Mucosa of descending colon (tissue), 3 donors: ENCODE data around the gene PRMT1. TPM values are rescaled to one million over a fixed set of nuclear protein-coding genes. Genes with fewer than 3 reads are reported as not detected.
A peak's percentile ranks its signal among the peaks of the same experiment; 100 is the strongest.

Experiments
- ATAC-seq: fragments of 200-7000 bp; cut with Tn5 transposase; one replicate; pipeline ENCODE4 v1.9.1; 2020; ENCODE audit warnings: mild to moderate bottlenecking, moderate library complexity
- DNase-seq, 3 donors: peaks; one replicate each; pipeline ENCODE4 v3.0.0-alpha.2; 2020
- H3K36me3 ChIP-seq: fragments of 200-600 bp; one replicate; pipeline ENCODE4 v1.8.0; 2021; ENCODE audit warnings: low read depth, mild to moderate bottlenecking
- H3K4me1 ChIP-seq: fragments of 200-600 bp; one replicate; pipeline ENCODE4 v1.8.0; 2021; ENCODE audit warnings: low read depth, mild to moderate bottlenecking
- H3K4me3 ChIP-seq: fragments of 200-600 bp; one replicate; pipeline ENCODE4 v1.8.0; 2021; ENCODE audit warnings: mild to moderate bottlenecking
- H3K9me3 ChIP-seq: fragments of 200-600 bp; one replicate; pipeline ENCODE4 v1.8.0; 2021; ENCODE audit warnings: mild to moderate bottlenecking
- CTCF ChIP-seq: fragments of 200-600 bp; IDR thresholded peaks from one replicate; pipeline ENCODE4 v1.8.0; 2022; ENCODE audit warnings: antibody characterized with exemption, mild to moderate bottlenecking
- intact Hi-C, 2 donors: fragments of 100-400 bp; cut with DNase I in 1 of 2; cut with micrococcal nuclease in 1 of 2; formaldehyde crosslinking; loops; one replicate each; pipeline versions ENCODE4 v1.11.0 to v1.11.1; 2022; cut with DNase I, micrococcal nuclease
- total RNA-seq, 3 donors: library from RNA; stranded (reverse); fragmentation: NEBNext Ultra II Directional in 2 of 3; extraction: Animal tissue kit (Norgen Biotek cat#: 25700) in 2 of 3; gene quantifications; one replicate each; pipeline versions ENCODE4 v1.2.1 to v1.2.4, GENCODE V29; 2021 to 2023
- donor health status: DM: no; HTN: no; CAD: no; lungs with moderate emphysema.
- donor health status: DM: no; HTN: no; CAD: no.
- donor health status: DM: no; HTN: yes; CAD: no.

The PRMT1 gene
- total RNA-seq, 3 donors from 2014 or later: 68.1 to 101 (median 94.8) TPM

GRCh38 chr19:49678985-49679770, 2.1 kb downstream of the PRMT1 start:
- H3K4me3 ChIP-seq: no peak overlapping the region
- TF ChIP-seq CTCF: no peak
- intact Hi-C loops: no loop called here

GRCh38 chr19:49679771-49680413, 2.8 kb downstream of the PRMT1 start:
- H3K4me3 ChIP-seq: no peak overlapping the region
- intact Hi-C loops: loop anchor here in 1 of 2 donors (10.0 kb wide), 1 partner anchor 95 kb away; the partner anchor contains the start of genes NOSIP and PRRG2

More at GRCh38 chr19:49678985-49679770, 2.1 kb downstream of the PRMT1 start:
- DNase-seq (peak in 1 of 3 donors; percentile 57), ATAC-seq (no peak)
- peaks cover 27% of the 10 kb centered on the region for H3K4me1 ChIP-seq
- H3K9me3 ChIP-seq: no peaks in the 10 kb centered on the region
- peaks cover 6% of the 10 kb centered on the region for H3K36me3 ChIP-seq

GRCh38 chr19:49680421-49681351, 3.6 kb downstream of the PRMT1 start:
- DNase-seq (peak; percentile 91 to 96 (median 95)), ATAC-seq (peak; percentile 49)
- intact Hi-C loops: loop anchor here in 1 of 2 donors (10.0 kb wide), 1 partner anchor 96 kb away; the partner anchor contains the start of genes NOSIP and PRRG2
- peak; percentile 100 for TF ChIP-seq CTCF
- Histone ChIP-seq H3K4me3 (no peak overlapping the region), H3K9me3 (no peaks in the 10 kb centered on the region), H3K4me1 (peaks cover 27% of the 10 kb centered on the region), H3K36me3 (peaks cover 6% of the 10 kb centered on the region)

More at GRCh38 chr19:49679771-49680413, 2.8 kb downstream of the PRMT1 start:
- Histone ChIP-seq H3K36me3 (peaks cover 6% of the 10 kb centered on the region), H3K4me1 (peaks cover 27% of the 10 kb centered on the region), H3K9me3 (no peaks in the 10 kb centered on the region)
- ATAC-seq (no peak), DNase-seq (peak in 1 of 3 donors; percentile 52)
- no peak for TF ChIP-seq CTCF

- peaks cover 23% of the 10 kb centered on the region for H3K4me1 ChIP-seq
- no peaks in the 10 kb centered on the region for H3K9me3 ChIP-seq
- ATAC-seq: no peak
- H3K4me3 ChIP-seq: no peak overlapping the region
- intact Hi-C loops: loop anchor here in 1 of 2 donors (10.0 kb wide), 1 partner anchor 97 kb away; the partner anchor contains the start of genes NOSIP and PRRG2
- H3K36me3 ChIP-seq: peaks cover 3% of the 10 kb centered on the region
- TF ChIP-seq CTCF: no peak
- DNase-seq: peak in 1 of 3 donors; percentile 59
Observed at GRCh38 chr19:49681830-49682229, 4.8 kb downstream of the PRMT1 start.

- no peak for TF ChIP-seq CTCF
- no peak for DNase-seq
- H3K9me3 ChIP-seq: no peaks in the 10 kb centered on the region
- H3K4me3 ChIP-seq: no peak overlapping the region
- H3K36me3 ChIP-seq: no peaks in the 10 kb centered on the region
- ATAC-seq: no peak
- peaks cover 22% of the 10 kb centered on the region for H3K4me1 ChIP-seq
- intact Hi-C loops: loop anchor here in 1 of 2 donors (10.0 kb wide), 1 partner anchor 97 kb away; the partner anchor contains the start of genes NOSIP and PRRG2
Observed at GRCh38 chr19:49682274-49682673, 5.2 kb downstream of the PRMT1 start.
